ENCODE data around the gene MBNL2. TPM values are rescaled to one million over a fixed set of nuclear protein-coding genes. Genes with fewer than 3 reads are reported as not detected.

Gene MBNL2
- total and polyA plus RNA-seq, 2 of the 4 experiments (the other 2 are of a cell fraction) = 26.9 to 103 TPM

DNA sequence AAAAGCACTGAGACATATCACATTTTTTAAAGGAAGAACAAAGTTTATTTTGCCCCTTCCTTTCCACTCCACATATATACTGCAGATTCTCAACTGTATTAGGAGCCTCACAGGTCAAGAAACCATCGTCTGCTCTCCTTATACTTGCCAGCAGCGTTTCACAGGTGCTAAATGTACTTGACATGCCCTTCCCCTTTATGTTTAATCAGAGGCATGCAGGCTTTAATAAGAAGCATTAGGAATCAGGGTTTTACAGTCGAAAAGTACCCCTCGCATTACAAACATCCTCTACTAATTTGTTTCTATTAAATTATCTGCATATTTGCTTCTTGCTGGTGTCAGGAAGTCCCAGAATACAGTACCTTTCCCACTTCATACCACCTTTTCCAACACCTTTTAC is 208.2 kb downstream of the MBNL2 start:
- no peak overlapping the region for H4K5ac ChIP-seq (ENCODE audit: low read depth, low read length)
- no peak overlapping the region for H3K27ac ChIP-seq (ENCODE audit: insufficient read depth, low read length)
- no peak overlapping the region for H3K9ac ChIP-seq (ENCODE audit: low read depth, low read length)
- TF ChIP-seq MAFK (IDR thresholded peaks at IDR 0.05; ENCODE audit: low read depth, low read length) (no peak), SMC3 (IDR thresholded peaks at IDR 0.05; ENCODE audit: low read depth, low read length) (no peak), NFE2L2 (IDR thresholded peaks at IDR 0.05; ENCODE audit: low read depth, low read length) (no peak), RCOR1 (IDR thresholded peaks at IDR 0.05; ENCODE audit: insufficient replicate concordance, low read length) (no peak), MAZ (IDR thresholded peaks at IDR 0.05; ENCODE audit: borderline replicate concordance, low read depth, low read length) (no peak), RFX5 (IDR thresholded peaks at IDR 0.05; ENCODE audit: low read depth, low read length) (no peak), MXI1 (IDR thresholded peaks at IDR 0.05; ENCODE audit: borderline replicate concordance, low read depth, low read length) (no peak), CTCF (conservative IDR thresholded peaks at IDR 0.05; ENCODE audit: low read depth, low read length) (no peak), POLR2A (IDR thresholded peaks at IDR 0.05; ENCODE audit: low read depth, low read length) (no peak), FOS (IDR thresholded peaks at IDR 0.05; ENCODE audit: low read depth, low read length) (no peak), CHD1 (IDR thresholded peaks at IDR 0.05; ENCODE audit: low read depth, low read length) (no peak), RAD21 (IDR thresholded peaks at IDR 0.05; ENCODE audit: low read length) (no peak), BHLHE40 (IDR thresholded peaks at IDR 0.05; ENCODE audit: low read depth, low read length) (no peak), CEBPB (IDR thresholded peaks at IDR 0.05; ENCODE audit: low read depth, low read length) (no peak)
- TF ChIP-seq, protein P1, sequence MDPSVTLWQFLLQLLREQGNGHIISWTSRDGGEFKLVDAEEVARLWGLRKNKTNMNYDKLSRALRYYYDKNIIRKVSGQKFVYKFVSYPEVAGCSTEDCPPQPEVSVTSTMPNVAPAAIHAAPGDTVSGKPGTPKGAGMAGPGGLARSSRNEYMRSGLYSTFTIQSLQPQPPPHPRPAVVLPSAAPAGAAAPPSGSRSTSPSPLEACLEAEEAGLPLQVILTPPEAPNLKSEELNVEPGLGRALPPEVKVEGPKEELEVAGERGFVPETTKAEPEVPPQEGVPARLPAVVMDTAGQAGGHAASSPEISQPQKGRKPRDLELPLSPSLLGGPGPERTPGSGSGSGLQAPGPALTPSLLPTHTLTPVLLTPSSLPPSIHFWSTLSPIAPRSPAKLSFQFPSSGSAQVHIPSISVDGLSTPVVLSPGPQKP (IDR thresholded peaks at IDR 0.05; ENCODE audit: borderline replicate concordance, low read depth, low read length) = no peak
- TF ChIP-seq, protein P2, sequence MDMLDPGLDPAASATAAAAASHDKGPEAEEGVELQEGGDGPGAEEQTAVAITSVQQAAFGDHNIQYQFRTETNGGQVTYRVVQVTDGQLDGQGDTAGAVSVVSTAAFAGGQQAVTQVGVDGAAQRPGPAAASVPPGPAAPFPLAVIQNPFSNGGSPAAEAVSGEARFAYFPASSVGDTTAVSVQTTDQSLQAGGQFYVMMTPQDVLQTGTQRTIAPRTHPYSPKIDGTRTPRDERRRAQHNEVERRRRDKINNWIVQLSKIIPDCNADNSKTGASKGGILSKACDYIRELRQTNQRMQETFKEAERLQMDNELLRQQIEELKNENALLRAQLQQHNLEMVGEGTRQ (IDR thresholded peaks at IDR 0.05; ENCODE audit: low read depth, low read length) = no peak
- H2AK9ac ChIP-seq (replicated peaks; ENCODE audit: low read depth, low read length, poor library complexity) = no peak overlapping the region
- no peak overlapping the region for H3K23ac ChIP-seq (ENCODE audit: low read depth, low read length)
- H3K27me3 ChIP-seq (ENCODE audit: control insufficient read depth, insufficient read depth, low read length) = no peaks in the 10 kb centered on the region
- no peaks in the 10 kb centered on the region; the same call in 1 of the 2 replicates for H3K9me1 ChIP-seq (ENCODE audit: insufficient read depth, low read length)
- H3K56ac ChIP-seq (ENCODE audit: extremely low read depth, insufficient read depth, low read length) = no peak overlapping the region
- no peak overlapping the region for H3K4me3 ChIP-seq (ENCODE audit: insufficient read depth, low read depth, low read length)
- no peak overlapping the region for H2AK5ac ChIP-seq (ENCODE audit: low read depth, low read length)
- H3K18ac ChIP-seq (ENCODE audit: low read depth, low read length) = no peak overlapping the region
- H4K8ac ChIP-seq (ENCODE audit: low read depth in 2 of 2, low read length in 2 of 2) = peak overlapping the region in 1 of 2 experiments; percentile 63; a peak in 2 of 4 replicates
- H2BK20ac ChIP-seq (ENCODE audit: low read depth, low read length) = no peak overlapping the region
- peaks cover 4% of the 10 kb centered on the region for H4K20me1 ChIP-seq (ENCODE audit: insufficient read depth, low read length)
- H3K4ac ChIP-seq (ENCODE audit: low read depth, low read length) = no peak overlapping the region
- H3K36me3 ChIP-seq (ENCODE audit: control insufficient read depth, insufficient read depth, low read length) = no peaks in the 10 kb centered on the region
- in situ Hi-C loops (cut with MboI; ENCODE audit: low sequenced_read_pairs) (no loop called here), intact Hi-C loops (cut with micrococcal nuclease) (loop anchor here (5.0 to 10.0 kb wide), 2 partner anchors 63 to 115 kb away; no protein-coding TSS in a partner anchor), dilution Hi-C loops (cut with HindIII; ENCODE audit: low sequenced_read_pairs, unreplicated experiment) (no loop called here)
- H3K14ac ChIP-seq (replicated peaks; ENCODE audit: low read depth, low read length) = no peak overlapping the region
- ATAC-seq (ENCODE audit: low read depth) (no peak), DNase-seq (no peak)
- no peak overlapping the region for H2BK5ac ChIP-seq (ENCODE audit: low read depth, low read length, poor library complexity, severe bottlenecking)
- POLR2A ChIA-PET (ENCODE audit: unreplicated experiment) = no interaction called here
- H3K9me3 ChIP-seq (ENCODE audit: control insufficient read depth, insufficient read depth, low read length) = no peaks in the 10 kb centered on the region
- CTCF ChIA-PET = no interaction called here
- peaks cover 7 to 26% of the 10 kb centered on the region in 2 experiments for H3K79me1 ChIP-seq (ENCODE audit: low read depth in 1 of 2, low read length in 2 of 2)
- H3K4me1 ChIP-seq (ENCODE audit: control insufficient read depth, insufficient read depth, low read length) = peaks cover 4% of the 10 kb centered on the region
- H2BK15ac ChIP-seq (ENCODE audit: low read depth, low read length) = no peak overlapping the region
- BruUV-seq (replicated peaks) = no TSS peak
- H2BK120ac ChIP-seq (ENCODE audit: low read depth, low read length) = no peak overlapping the region
- WGBS, 2 experiments (ENCODE audit: extremely low coverage in 2 of 2, insufficient read length in 1 of 2) = no CpG with 5 or more reads among the region's 4 CpGs
- no peak overlapping the region for H2AFZ ChIP-seq (replicated peaks; ENCODE audit: low read length, poor library complexity)
- no peak overlapping the region for H3K4me2 ChIP-seq (ENCODE audit: low read depth, low read length)
- H4K91ac ChIP-seq (ENCODE audit: insufficient read depth, low read depth, low read length) = no peak overlapping the region

Data from IMR-90 (cell line).